ENCODE results near the gene TFDP3.

Gene TFDP3

GRCh38 chrX:133218329-133218728 is at the start of gene TFDP3:
Gene TFDP3 (minus strand): TSS chrX:133218354. CDS start chrX:133218259, 95 bp downstream.
- no peak for DNase-seq (ENCODE audit: low read depth in 1 of 2, low spot score in 1 of 2)

- no peak for DNase-seq (ENCODE audit: low read depth in 1 of 2, low spot score in 1 of 2)
These were observed 49.5 kb upstream of the TFDP3 start for GRCh38 chrX:133267621-133268020.

- no peak for DNase-seq (ENCODE audit: low read depth in 1 of 2, low spot score in 1 of 2)
These were observed 47.2 kb upstream of the TFDP3 start for GRCh38 chrX:133265331-133265730.

- no peak for DNase-seq (ENCODE audit: low read depth in 1 of 2, low spot score in 1 of 2)
These were observed 40.3 kb upstream of the TFDP3 start for GRCh38 chrX:133258481-133258880.

GRCh38 chrX:133254666-133255065 is 36.5 kb upstream of the TFDP3 start:
- DNase-seq (ENCODE audit: low read depth in 1 of 2, low spot score in 1 of 2): no peak

GRCh38 chrX:133251204-133251603 is 33.0 kb upstream of the TFDP3 start:
- no peak for DNase-seq (ENCODE audit: low read depth in 1 of 2, low spot score in 1 of 2)

- no peak for DNase-seq (ENCODE audit: low read depth in 1 of 2, low spot score in 1 of 2)
These were observed 32.3 kb upstream of the TFDP3 start for GRCh38 chrX:133250184-133251100.

- DNase-seq (ENCODE audit: low read depth in 1 of 2, low spot score in 1 of 2): no peak
These were observed 31.3 kb upstream of the TFDP3 start for GRCh38 chrX:133249266-133250058.

- DNase-seq (ENCODE audit: low read depth in 1 of 2, low spot score in 1 of 2): no peak
These were observed 30.0 kb upstream of the TFDP3 start for GRCh38 chrX:133248177-133248576.

- DNase-seq (ENCODE audit: low read depth in 1 of 2, low spot score in 1 of 2): no peak
These were observed 28.8 kb upstream of the TFDP3 start for GRCh38 chrX:133246921-133247320.

GRCh38 chrX:133235830-133236229 is 17.7 kb upstream of the TFDP3 start:
- DNase-seq (ENCODE audit: low read depth in 1 of 2, low spot score in 1 of 2): no peak

GRCh38 chrX:133232331-133232730 is 14.2 kb upstream of the TFDP3 start:
- DNase-seq (ENCODE audit: low read depth in 1 of 2, low spot score in 1 of 2): no peak

- DNase-seq (ENCODE audit: low read depth in 1 of 2, low spot score in 1 of 2): no peak
These were observed 11.2 kb upstream of the TFDP3 start for GRCh38 chrX:133229361-133229760.

- DNase-seq (ENCODE audit: low read depth in 1 of 2, low spot score in 1 of 2): no peak
These were observed 2.4 kb downstream of the TFDP3 start for GRCh38 chrX:133215747-133216146.

GRCh38 chrX:133215017-133215416 is 3.1 kb downstream of the TFDP3 start:
- no peak for DNase-seq (ENCODE audit: low read depth in 1 of 2, low spot score in 1 of 2)

- no peak for DNase-seq (ENCODE audit: low read depth in 1 of 2, low spot score in 1 of 2)
These were observed 3.9 kb downstream of the TFDP3 start for GRCh38 chrX:133214301-133214700.

- no peak for DNase-seq (ENCODE audit: low read depth in 1 of 2, low spot score in 1 of 2)
These were observed 5.0 kb downstream of the TFDP3 start for GRCh38 chrX:133213117-133213516.

GRCh38 chrX:133207751-133208150 is 10.4 kb downstream of the TFDP3 start:
- DNase-seq (ENCODE audit: low read depth in 1 of 2, low spot score in 1 of 2): no peak

GRCh38 chrX:133191739-133192039 is 26.5 kb downstream of the TFDP3 start:
- DNase-seq (ENCODE audit: low read depth in 1 of 2, low spot score in 1 of 2): no peak

- no peak for DNase-seq (ENCODE audit: low read depth in 1 of 2, low spot score in 1 of 2)
These were observed 27.0 kb downstream of the TFDP3 start for GRCh38 chrX:133190877-133191738.

- DNase-seq (ENCODE audit: low read depth in 1 of 2, low spot score in 1 of 2): no peak
These were observed 29.0 kb downstream of the TFDP3 start for GRCh38 chrX:133189195-133189594.
